ENCODE data around the gene DAB2.

The DAB2 gene

GRCh38 chr5:39447059-39447458, 22.3 kb upstream of the DAB2 start:
- DNase-seq, result no peak

DNA sequence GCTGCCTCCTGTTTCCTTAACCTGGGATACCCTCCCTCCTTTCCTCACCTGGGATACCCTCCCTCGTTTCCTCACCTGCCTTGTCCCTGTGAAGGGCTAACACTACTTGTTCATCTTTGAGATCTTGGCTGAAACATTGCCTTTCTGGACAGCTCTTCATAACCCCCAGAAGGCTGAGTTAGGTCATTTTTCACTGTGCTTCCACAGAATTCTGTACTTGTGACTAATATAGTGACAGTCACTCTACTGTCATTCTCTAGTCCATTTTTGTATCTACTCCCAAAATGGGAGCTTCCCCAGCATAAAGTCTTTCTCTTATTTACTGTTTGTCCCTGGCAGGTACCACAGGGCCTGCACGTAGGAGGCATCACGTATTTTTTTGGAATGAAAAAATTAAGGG, 21.5 kb upstream of the DAB2 start:
- DNase-seq, result no peak

GRCh38 chr5:39443911-39444310, 19.1 kb upstream of the DAB2 start:
- DNase-seq, result no peak

- no peak for DNase-seq
Observed at GRCh38 chr5:39442991-39443390, 18.2 kb upstream of the DAB2 start.

- no peak for DNase-seq
Observed at GRCh38 chr5:39441838-39442237, 17.1 kb upstream of the DAB2 start.

- no peak for DNase-seq
Observed at GRCh38 chr5:39440958-39441624, 16.3 kb upstream of the DAB2 start.

GRCh38 chr5:39440192-39440957, 15.6 kb upstream of the DAB2 start:
- DNase-seq, result no peak

- DNase-seq, result no peak
Observed at GRCh38 chr5:39439582-39440162, 14.9 kb upstream of the DAB2 start.

GRCh38 chr5:39437467-39437866, 12.7 kb upstream of the DAB2 start:
- DNase-seq, result no peak

- no peak for DNase-seq
Observed at GRCh38 chr5:39433848-39434247, 9.1 kb upstream of the DAB2 start.

DNA sequence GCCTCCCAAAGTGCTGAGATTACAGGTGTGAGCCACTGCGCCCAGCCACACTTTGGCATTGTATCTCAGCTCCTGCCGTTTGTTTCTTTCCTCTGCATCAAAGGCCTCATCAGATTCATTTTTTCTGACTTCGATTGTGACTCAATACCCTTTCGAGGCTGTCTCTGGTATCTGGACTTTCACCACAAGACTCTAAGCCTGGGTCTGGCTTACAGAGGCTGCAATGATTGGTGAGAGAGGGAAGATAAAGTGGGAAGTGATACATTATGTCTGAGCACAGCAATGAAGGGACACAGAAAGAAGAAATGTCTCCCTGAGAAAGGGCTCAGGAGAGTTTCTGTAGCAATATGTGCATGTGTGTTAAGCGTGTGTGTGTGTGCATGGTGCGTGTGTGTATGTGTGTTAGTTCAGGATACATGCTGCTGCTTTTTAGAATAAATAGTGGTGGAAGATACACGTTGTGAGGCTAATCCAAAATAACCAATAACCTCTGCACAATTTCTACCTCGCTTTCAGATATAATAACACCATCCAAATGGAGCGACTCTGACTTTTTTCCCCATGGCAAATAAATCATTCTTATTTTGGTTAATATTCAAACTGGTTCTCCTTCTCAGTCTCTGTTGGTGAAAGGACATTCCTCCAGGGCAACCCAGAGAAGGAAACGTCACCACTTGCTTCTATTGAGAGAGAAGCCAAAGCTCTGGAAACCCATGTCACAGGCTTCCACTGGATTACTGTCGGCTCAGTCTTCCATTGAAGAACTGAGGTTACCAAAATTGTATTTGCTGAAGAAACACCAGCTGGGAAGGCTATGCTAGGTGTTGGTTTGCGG, 8.1 kb upstream of the DAB2 start:
- no peak for DNase-seq

DNA sequence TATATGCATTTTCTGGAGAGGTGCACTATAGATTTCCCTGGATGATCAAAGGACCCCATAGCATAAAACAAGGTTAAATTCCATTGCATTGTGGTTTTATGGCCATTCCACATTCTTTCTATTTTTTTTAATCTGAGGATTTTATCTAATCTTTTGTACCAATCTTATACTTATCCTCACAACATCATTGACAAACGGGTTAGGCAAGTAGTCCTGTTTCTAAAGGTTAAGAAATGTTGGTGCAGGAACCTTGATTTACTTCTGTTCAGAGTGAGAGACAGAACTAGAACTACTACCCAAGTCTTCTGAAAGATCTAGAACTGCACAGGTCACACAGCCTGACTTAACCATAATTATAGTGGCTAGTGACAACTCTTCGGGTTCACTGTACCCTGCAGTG, 5.7 kb upstream of the DAB2 start:
- no peak for DNase-seq

DNA sequence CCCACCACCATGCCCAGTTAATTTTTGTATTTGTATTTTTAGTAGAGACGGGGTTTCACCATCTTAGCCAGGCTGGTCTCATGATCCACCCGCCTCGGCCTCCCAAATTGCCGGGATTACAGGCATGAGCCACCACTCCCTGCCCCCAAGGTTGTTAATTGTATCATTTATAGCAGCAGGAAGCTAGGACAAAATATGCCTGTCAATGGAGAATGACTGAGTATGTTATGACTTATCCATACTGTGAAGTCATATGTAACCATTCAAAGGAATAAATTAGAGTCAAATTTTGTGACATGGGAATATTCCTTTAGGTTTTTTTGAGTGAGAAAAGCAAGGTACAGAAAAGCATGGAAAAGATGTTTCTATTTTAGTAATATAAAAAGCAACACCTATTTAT, 3.9 kb upstream of the DAB2 start:
- DNase-seq, result no peak

DNA sequence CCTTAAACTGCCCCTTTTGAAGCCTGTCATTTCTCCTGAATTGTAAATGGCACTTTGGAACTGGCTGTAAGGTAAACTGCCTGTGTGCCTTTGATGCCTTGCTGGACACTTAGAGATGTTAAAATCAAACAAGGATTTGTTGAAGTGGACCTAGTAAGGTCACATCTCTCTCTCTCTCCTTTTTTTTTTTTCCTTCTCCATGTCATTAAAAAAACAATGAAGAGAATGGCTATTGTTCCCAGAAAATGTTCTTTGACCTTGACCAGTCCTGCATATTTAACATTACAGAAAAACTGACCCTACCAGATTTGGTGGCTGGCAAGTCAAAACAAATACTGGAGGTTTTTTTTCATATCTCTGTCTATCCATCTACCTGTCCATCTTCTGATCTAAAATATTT, 2.9 kb upstream of the DAB2 start:
- DNase-seq, result no peak

DNA sequence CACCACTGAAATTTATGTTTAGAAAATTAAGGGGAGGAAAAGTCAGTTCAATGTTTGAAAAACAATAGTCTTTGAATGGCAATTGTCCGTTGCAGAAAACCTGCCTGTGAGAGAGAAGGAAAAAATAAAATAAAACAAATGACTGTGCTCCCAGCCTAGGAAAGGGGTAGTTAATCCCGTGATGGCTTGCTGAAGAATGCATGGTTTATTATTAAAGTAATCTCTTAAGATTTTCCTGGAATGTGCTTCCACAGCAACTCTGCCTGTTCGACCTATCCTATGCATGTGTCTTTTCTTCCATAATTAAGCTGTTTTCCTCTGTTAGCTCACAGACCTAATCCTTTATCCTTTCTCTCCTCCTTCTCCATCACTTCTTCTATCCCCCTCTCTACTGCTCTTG, 2.4 kb upstream of the DAB2 start:
- DNase-seq, result no peak

GRCh38 chr5:39426746-39427105, 1.9 kb upstream of the DAB2 start:
- no peak for DNase-seq

DNA sequence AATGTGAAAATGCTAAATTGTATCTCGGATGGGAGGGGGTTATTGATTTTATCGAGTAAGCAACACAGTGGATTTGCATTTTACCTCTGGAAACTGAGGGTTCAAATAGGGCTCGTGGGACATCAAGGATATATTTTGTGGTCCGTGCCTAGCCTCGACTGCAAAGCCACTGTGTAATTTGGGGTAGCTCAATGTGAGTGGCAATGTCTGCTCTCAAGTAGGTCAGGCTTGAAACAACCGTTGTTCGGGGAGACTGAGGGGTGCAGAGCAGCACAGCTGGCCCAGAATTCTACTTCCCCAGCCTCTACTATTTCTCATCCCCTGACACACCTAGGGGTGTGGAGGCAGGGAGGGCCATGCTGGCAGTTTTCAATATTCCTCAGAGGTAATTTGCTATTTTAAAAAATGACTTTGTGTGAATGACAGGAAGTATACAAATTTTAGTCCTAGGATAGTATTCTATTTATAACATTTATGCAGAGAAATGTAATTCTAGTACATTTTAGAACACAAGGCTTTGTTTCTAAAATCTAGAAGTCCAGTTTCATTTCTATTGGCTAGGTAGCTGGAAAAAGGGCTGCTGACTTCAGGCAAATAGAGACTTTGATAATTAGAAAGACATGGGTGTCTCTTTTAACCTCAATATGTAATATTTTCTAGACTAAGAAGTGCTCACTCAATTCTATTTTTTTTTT, 1.4 kb upstream of the DAB2 start:
- DNase-seq, result no peak

GRCh38 chr5:39423331-39423751, 1.4 kb downstream of the DAB2 start:
- no peak for DNase-seq

- DNase-seq, result no peak
Observed at GRCh38 chr5:39422728-39423285, 2.0 kb downstream of the DAB2 start.

GRCh38 chr5:39422036-39422606, 2.7 kb downstream of the DAB2 start:
- no peak for DNase-seq

DNA sequence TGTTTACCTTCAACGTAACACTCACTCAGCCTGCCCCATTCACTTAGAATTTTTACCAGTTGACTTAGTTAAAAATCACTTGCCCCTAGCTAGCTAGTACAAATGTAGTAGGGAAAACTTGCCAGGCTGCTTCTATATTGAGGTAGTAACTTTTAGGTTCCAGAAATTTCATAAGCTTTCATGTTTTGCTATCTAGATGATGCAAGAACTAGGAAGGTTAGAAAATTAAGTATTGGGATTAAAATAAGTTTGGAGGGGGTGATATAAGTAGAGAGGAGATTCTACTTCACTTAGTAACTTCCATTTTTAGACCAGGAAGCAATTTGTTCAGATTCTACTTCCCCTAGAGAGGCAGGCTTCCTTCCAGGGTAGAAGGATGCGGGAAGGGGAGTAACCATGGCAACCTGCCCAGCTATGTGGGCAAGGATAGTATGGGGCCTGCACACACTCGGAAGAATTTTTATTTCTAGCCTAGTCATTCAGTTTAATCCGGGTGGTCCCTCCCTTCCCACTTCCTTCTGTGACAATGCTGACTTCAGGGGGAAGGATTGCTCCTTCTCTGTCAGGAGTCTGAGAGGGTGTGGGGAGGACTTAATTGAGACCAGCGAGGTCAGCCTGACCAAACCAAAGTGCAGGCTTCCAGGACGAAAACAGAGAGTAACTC, 4.2 kb downstream of the DAB2 start:
- DNase-seq, result no peak

- no peak for DNase-seq
Observed at GRCh38 chr5:39419796-39420195, 5.0 kb downstream of the DAB2 start.

Data from hematopoietic multipotent progenitor cell treated with erythropoietin and hydrocortisone succinate and interleukin-3 and kit ligand, for 8 days (in vitro differentiated cells).